ENCODE results near the gene BCAP29. TPM values are rescaled to one million over a fixed set of nuclear protein-coding genes. Genes with fewer than 3 reads are reported as not detected.

BCAP29 gene
- total RNA-seq, 1 donor from 2014 or later: 69.6 TPM

- no peak for DNase-seq (ENCODE audit: low read depth in 2 of 2)
Observed at GRCh38 chr7:107581387-107582013, 1.5 kb downstream of the BCAP29 start.

DNA sequence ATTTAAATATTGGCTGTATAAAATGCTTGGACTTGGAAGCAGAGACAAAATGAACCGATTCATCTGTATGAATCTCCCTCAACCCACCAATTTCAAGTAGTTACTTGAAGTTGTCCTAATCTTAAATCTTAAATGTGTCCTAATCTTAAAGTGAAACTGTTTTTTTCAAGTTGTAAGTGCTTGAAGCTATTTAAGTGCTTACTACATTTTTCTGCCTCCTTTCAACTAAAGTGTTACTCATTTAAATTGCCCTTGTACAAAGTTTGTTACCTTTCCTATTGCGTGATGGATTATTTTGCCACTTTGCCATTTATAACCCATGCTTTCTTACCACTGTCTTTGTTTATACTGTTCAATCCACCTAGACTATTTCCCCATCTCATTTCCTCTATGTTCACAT is 2.8 kb downstream of the BCAP29 start:
- no peak for DNase-seq (ENCODE audit: low read depth in 2 of 2)

DNA sequence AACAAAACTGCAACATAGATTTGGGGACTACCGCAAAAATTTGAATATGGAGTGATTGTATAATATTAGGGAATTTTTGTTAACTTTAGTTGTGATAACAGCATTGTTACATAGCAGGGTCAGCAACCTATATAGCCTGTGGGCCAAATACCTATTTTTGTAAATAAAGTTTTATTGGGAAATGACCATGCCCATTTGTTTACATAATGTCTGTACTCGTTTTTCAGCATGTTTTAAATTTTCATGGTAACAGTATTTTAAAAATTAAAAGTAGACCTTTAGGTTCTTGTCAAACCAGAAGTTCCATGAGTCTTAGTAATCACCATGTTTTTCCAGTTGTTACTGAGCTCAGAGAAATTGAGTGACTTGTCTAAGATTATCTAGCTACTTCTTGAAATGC is 4.7 kb downstream of the BCAP29 start:
- no peak for DNase-seq (ENCODE audit: low read depth in 2 of 2)

GRCh38 chr7:107588529-107589130 is 8.6 kb downstream of the BCAP29 start:
- DNase-seq (ENCODE audit: low read depth in 2 of 2): no peak

DNA sequence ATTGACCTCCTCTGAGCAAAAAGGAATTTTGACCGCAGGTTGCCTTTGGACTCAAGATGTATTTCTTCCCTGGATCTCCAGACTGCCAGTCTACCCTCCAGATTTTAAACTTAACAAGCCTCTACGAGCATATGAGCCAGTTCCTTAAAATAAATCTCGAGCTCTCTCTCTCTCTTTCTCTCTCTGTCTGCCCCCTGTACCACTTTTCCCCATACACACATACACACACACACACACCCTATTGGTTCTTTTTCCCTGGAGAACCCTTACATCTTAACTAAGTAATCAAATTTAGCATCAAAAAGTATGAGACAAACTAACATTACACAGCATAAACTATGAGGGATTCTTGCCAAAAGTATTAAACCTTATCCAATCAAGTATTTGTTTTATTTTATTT is 11.4 kb downstream of the BCAP29 start:
- DNase-seq (ENCODE audit: low read depth in 2 of 2): no peak

DNA sequence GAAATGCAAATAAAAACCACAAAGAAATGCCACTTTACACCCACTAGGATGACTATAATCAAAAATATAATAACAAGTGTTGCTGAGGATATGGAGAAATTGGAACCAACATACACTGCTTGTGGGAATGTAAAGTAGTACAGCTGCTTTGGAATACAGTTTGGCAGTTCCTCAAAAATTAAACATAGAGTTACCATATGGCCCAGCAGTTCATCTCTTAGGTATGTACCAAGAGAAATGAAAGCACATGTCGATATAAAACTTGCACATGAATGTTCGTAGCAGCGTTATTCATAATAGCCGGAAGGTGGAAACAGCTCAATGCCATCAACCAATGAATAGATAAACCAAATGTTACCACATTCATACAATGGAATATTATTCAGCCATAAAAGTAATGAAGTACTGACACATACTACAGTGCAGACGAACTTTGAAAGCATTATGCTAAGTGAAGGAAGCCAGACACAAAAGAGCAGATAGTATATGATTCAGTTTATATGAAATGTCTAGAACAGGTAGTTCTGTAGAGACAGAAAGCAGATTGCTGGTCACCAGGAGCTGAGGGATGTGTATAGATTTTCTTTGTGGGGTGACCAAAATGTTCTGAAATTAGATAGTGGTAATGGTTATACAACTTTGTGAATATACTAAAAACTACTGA is 12.4 kb downstream of the BCAP29 start:
- DNase-seq (ENCODE audit: low read depth in 2 of 2): no peak

- no peak for DNase-seq (ENCODE audit: low read depth in 2 of 2)
Observed at GRCh38 chr7:107593025-107593410, 13.0 kb downstream of the BCAP29 start.

GRCh38 chr7:107594961-107595737 is 15.1 kb downstream of the BCAP29 start:
- peak; percentile 81 to 98 for DNase-seq (ENCODE audit: low read depth in 2 of 2)

DNA sequence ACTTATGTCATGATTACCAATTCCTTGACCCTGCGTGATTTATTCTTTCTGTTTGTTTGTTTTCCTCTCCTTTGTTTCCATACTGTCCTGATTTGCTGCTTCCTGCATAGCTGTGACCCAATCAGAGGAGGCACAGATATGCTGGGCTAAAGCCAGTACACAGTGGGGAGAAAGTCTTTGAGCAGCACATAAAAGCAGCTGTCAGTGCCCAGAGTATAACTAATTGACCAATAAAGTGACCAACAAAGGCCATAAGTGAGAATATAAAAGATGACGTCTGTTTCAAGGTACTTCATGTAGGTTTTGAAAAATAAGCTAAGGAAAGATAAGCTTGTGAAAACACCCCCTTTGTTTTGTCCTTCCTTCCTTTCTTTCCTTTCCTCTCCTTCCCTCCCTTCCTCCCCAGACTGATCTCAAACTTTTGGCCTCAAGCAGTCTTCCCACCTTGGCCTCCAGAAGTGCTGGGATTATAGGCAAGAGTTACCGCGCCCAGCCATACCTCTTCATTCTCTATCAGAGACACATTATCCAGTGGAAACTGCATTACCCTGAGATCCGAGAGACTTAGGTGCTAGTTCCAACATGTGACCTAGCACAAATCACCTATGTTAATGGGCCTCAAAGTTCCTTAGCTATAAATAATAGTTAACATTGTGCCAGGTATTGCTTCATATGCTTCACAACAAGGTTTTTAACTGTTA is 17.0 kb downstream of the BCAP29 start:
- peak; percentile 54 to 89 for DNase-seq (ENCODE audit: low read depth in 2 of 2)

DNA sequence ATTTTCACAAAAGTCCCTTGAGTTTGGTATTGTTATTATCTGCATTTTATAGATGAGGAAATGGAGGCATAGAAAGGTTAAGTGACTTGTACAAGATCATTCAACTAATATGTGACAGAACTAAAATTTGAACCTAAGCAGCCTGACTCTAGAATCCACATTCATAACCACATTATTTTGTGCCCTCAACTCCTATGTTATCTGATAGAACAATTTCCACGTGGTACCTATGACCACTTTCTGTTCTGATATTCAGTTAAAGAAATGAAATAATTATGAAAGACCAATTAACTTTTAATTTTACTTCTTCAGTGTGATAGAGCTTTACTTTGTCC is 17.5 kb downstream of the BCAP29 start:
- DNase-seq (ENCODE audit: low read depth in 2 of 2): no peak

GRCh38 chr7:107597953-107598352 is 17.9 kb downstream of the BCAP29 start:
- DNase-seq (ENCODE audit: low read depth in 2 of 2): no peak

DNA sequence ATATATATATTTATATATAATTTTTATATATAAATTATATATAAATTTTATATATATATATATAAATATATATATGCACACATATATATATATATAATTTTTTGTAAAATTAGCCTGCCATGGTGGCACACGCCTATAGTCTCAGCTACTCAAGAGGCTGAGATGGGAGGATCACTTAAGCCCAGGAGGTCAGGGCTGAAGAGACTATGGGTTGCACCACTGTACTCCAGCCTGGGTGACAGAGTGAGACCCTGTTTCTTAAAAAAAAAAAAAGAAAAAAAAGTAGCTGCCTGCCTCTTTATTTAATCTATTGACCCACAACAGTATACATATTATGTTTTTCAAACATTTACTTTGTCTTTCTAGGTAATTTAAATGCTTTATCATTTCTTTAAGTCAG is 19.2 kb downstream of the BCAP29 start:
- no peak for DNase-seq (ENCODE audit: low read depth in 2 of 2)

DNA sequence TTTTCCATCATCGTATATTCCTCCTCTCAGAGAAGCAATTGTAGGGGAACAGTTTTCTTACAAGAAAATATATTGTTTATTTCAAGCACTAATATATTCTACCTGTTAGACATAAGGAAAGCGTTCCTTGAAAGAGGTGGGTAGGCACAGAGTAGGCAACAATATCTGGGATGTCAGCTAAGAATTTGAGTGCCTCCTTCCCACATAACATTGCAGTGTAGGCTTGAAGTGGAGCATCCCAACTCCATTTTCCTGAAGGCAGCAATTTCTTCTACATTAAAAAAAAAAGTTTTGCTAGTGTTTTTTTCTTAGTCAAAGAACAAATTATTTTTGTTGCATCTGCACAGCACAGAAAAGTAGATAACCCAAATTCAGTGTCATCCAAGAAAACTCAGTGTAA is 20.8 kb downstream of the BCAP29 start:
- DNase-seq (ENCODE audit: low read depth in 2 of 2): no peak

DNA sequence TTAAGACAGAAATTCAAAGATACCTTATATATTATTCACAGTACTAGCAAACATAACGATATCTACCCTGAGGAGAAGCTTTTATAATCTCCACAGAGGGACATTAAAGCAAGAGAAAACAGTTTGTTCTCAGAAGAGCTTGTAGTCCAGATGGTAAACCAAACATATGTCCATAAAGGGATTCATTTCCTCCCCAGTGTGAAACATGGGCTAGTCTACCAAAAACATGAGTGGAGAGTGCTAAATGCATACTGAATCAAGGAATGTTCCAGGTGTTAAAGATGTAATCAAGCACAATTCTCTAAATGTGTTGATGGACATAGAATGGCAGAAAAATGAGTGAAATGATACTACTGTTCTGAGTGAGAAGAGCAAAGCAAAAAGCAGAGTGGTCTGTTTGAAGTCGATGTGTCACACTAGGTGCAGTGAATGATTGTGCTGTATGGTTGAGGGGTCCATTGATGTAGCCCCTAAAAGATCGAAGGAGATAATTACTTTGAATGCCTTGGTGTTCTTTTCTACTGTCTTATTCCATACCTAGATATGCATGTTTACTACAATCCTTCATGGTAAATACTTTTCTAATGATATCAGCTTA is 25.3 kb downstream of the BCAP29 start:
- DNase-seq (ENCODE audit: low read depth in 2 of 2): no peak

GRCh38 chr7:107606303-107606702 is 26.3 kb downstream of the BCAP29 start:
- no peak for DNase-seq (ENCODE audit: low read depth in 2 of 2)

DNA sequence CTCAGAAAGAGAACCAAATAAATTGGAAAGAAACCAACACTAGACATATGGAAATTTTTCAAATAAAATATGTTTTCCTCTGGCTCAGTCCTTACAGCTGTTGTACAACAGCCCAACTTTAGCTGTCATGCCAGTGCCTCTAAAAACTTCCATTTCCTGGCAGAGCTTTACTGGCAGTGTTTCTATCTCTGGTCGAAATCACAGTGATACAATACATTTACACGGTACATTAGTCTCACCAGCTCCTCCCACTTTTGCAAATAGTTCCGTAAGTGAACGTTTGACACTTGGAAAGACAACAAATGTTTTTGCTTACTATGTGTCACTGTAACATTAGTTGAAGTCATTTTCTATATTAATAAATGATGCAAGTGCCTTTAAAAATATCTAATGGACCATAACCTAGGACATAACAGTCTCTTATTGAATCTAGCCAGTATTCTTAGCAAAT is 29.8 kb downstream of the BCAP29 start:
- peak; percentile 36 to 91 for DNase-seq (ENCODE audit: low read depth in 2 of 2)

DNA sequence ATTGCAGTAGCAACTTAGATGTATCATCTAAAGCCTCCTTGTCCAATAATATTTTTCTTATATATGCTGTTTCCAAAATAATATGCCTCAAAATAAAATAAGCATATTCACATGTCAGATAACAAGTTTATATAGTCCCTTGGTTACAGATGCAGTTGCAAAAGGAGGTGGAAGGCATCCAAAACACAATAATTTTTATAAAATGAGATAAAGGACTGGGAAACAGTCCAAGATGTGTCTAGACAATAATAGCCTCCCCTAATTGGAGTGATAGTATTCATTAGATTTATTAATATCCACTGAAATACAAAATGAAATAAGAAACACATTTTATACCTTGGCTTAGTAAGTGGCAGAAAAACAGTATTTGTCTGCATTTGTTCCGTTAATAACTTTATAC is 30.3 kb downstream of the BCAP29 start:
- DNase-seq (ENCODE audit: low read depth in 2 of 2): peak in 1 of 2 donors; percentile 27

- no peak for DNase-seq (ENCODE audit: low read depth in 2 of 2)
Observed at GRCh38 chr7:107613439-107613838, 33.4 kb downstream of the BCAP29 start.

DNA sequence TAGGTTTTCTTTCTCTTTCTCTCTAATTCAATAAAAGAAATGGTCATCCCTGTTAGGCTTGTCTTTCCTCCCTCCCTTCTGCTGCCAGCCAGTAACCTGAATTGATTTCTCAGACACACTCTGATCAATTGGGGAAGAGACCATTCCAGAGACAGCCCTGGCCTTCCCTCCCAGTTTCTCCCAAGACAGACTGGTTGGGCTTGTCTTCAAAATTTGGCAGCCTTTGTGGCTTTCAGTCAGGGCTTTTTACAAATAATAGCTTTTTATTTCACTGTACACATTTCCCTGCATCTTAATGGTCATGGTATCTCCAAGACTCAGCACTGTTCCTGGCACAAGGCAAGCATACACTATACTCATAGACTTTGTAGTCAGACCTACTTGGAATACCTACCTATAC is 33.9 kb downstream of the BCAP29 start:
- DNase-seq (ENCODE audit: low read depth in 2 of 2): no peak

- no peak for DNase-seq (ENCODE audit: low read depth in 2 of 2)
Observed at GRCh38 chr7:107614425-107614824, 34.4 kb downstream of the BCAP29 start.

DNA sequence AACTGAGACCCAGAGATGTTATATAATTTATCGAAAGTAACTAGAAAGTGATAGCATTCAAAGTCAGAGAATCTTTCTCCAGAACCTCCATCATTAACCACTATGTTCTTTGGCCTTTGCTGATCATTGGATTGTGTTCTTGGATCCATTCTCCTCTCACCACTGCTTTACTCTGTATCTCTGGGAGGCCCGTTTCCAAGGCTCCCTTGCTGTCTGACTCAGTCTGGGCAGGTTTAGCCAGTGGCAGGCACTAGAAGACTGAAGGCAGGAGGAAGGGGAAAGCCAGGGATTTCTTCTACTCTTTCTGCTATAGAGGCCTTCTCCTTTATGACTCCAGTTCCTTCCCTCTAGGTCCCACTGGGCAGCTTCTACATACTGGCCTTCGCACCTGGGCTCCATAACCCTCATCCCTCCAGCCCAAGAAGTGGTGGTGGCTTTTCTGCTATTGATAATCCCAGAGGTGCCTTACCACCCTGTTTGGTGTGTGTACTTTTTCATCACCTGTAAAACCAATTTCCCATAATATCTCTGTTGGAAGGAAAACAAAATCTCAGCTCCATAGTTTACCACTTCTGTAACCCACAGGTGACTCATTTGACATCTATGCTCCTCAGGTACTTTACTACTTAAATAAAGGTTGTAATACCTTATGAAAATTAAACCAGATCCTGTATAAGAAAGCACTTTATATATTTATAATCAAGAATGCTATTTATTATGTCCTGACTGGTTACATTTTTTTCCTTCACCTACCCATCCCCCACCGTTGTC is 36.0 kb downstream of the BCAP29 start:
- no peak for DNase-seq (ENCODE audit: low read depth in 2 of 2)

Measured in lung microvascular endothelial cell (primary cell).